ENCODE data around the gene PGBD5. TPM values are rescaled to one million over a fixed set of nuclear protein-coding genes. Genes with fewer than 3 reads are reported as not detected.

PGBD5 gene
- total RNA-seq, 3 donors from 2014 or later (not counting 1 experiment from before 2014, with no cell fraction given), result 0.02 to 0.90 TPM; not detected in 1

- no peaks in the 10 kb centered on the region for H3K9me3 Mint-ChIP-seq
- no peak overlapping the region for H3K4me3 Mint-ChIP-seq
- no peaks in the 10 kb centered on the region for H3K4me1 ChIP-seq (ENCODE audit: control insufficient read depth, insufficient read depth, low read length)
- no peaks in the 10 kb centered on the region for H3K36me3 Mint-ChIP-seq
- no peaks in the 10 kb centered on the region for H3K36me3 ChIP-seq (ENCODE audit: control insufficient read depth, insufficient read depth, low read length)
- H3K9me3 ChIP-seq (ENCODE audit: control insufficient read depth, insufficient read depth, low read length), result no peaks in the 10 kb centered on the region
- H3K27me3 Mint-ChIP-seq (ENCODE audit: low read depth in 2 of 2), result peaks cover 0 to 3% of the 10 kb centered on the region in 2 donors
- ATAC-seq, result no peak
- H3K27ac ChIP-seq (ENCODE audit: low read length), result no peak overlapping the region
- intact Hi-C loops (cut with micrococcal nuclease), result no loop called here
- no peak overlapping the region for H3K4me3 ChIP-seq (ENCODE audit: low read length)
- 89% methylated on average over 18 of the region's 18 CpGs for WGBS (ENCODE audit: insufficient coverage)
- no peak overlapping the region for H3K27ac Mint-ChIP-seq
- no peak for DNase-seq
- no peaks in the 10 kb centered on the region for H3K4me1 Mint-ChIP-seq
- H3K27me3 ChIP-seq (ENCODE audit: control insufficient read depth, insufficient read depth, low read length), result no peaks in the 10 kb centered on the region
- TF ChIP-seq, protein P1, sequence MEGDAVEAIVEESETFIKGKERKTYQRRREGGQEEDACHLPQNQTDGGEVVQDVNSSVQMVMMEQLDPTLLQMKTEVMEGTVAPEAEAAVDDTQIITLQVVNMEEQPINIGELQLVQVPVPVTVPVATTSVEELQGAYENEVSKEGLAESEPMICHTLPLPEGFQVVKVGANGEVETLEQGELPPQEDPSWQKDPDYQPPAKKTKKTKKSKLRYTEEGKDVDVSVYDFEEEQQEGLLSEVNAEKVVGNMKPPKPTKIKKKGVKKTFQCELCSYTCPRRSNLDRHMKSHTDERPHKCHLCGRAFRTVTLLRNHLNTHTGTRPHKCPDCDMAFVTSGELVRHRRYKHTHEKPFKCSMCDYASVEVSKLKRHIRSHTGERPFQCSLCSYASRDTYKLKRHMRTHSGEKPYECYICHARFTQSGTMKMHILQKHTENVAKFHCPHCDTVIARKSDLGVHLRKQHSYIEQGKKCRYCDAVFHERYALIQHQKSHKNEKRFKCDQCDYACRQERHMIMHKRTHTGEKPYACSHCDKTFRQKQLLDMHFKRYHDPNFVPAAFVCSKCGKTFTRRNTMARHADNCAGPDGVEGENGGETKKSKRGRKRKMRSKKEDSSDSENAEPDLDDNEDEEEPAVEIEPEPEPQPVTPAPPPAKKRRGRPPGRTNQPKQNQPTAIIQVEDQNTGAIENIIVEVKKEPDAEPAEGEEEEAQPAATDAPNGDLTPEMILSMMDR (IDR thresholded peaks at IDR 0.05), result no peak
These were observed 104.3 kb downstream of the PGBD5 start for GRCh38 chr1:230321741-230322420.

DNA sequence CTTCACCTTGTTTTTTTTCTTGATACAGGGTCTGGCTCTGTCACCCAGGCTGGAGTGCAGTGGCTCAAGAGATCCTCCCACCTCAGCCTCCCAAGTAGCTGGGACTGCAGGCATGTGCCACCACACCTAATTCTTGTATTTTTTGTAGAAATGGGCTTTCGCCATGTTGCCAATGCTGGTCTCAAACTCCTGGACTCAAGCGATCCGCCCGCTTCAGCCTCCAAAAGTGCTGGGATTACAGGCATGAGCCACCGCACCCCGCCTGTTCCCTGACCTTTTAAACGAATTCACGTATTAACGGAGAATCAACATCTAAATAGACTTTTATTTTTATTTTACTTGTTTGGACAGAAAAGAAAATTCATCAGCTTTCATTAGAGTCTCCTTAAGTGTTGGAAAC, 104.8 kb downstream of the PGBD5 start:
- H3K4me3 Mint-ChIP-seq, result no peak overlapping the region
- no peak for DNase-seq

GRCh38 chr1:230320804-230321203, 105.3 kb downstream of the PGBD5 start:
- no peaks in the 10 kb centered on the region for H3K4me1 ChIP-seq (ENCODE audit: control insufficient read depth, insufficient read depth, low read length)
- no peak overlapping the region for H3K4me3 Mint-ChIP-seq
- TF ChIP-seq, protein P1 (IDR thresholded peaks at IDR 0.05), result no peak
- H3K27me3 Mint-ChIP-seq (ENCODE audit: low read depth in 2 of 2), result peaks cover 0 to 3% of the 10 kb centered on the region in 2 donors
- no peaks in the 10 kb centered on the region for H3K36me3 Mint-ChIP-seq
- H3K4me1 Mint-ChIP-seq, result no peaks in the 10 kb centered on the region
- H3K36me3 ChIP-seq (ENCODE audit: control insufficient read depth, insufficient read depth, low read length), result no peaks in the 10 kb centered on the region
- H3K9me3 Mint-ChIP-seq, result no peaks in the 10 kb centered on the region
- intact Hi-C loops (cut with micrococcal nuclease), result no loop called here
- H3K9me3 ChIP-seq (ENCODE audit: control insufficient read depth, insufficient read depth, low read length), result no peaks in the 10 kb centered on the region
- H3K4me3 ChIP-seq (ENCODE audit: low read length), result no peak overlapping the region
- no peaks in the 10 kb centered on the region for H3K27me3 ChIP-seq (ENCODE audit: control insufficient read depth, insufficient read depth, low read length)
- H3K27ac ChIP-seq (ENCODE audit: low read length), result no peak overlapping the region
- WGBS (ENCODE audit: insufficient coverage), result 75% methylated on average over 3 of the region's 4 CpGs
- no peak overlapping the region for H3K27ac Mint-ChIP-seq
- DNase-seq (no peak), ATAC-seq (no peak)

More for the DNA sequence above, 104.8 kb downstream of the PGBD5 start:
- 96% methylated on average over 8 of the region's 9 CpGs for WGBS (ENCODE audit: insufficient coverage)
- Mint-ChIP-seq H3K36me3 (no peaks in the 10 kb centered on the region), H3K27me3 (ENCODE audit: low read depth in 2 of 2) (peaks cover 0 to 3% of the 10 kb centered on the region in 2 donors), H3K4me1 (no peaks in the 10 kb centered on the region), H3K27ac (no peak overlapping the region), H3K9me3 (no peaks in the 10 kb centered on the region)
- TF ChIP-seq, protein P1 (IDR thresholded peaks at IDR 0.05), result no peak
- ATAC-seq, result no peak
- Histone ChIP-seq H3K9me3 (ENCODE audit: control insufficient read depth, insufficient read depth, low read length) (no peaks in the 10 kb centered on the region), H3K27me3 (ENCODE audit: control insufficient read depth, insufficient read depth, low read length) (no peaks in the 10 kb centered on the region), H3K36me3 (ENCODE audit: control insufficient read depth, insufficient read depth, low read length) (no peaks in the 10 kb centered on the region), H3K4me3 (ENCODE audit: low read length) (no peak overlapping the region), H3K27ac (ENCODE audit: low read length) (no peak overlapping the region), H3K4me1 (ENCODE audit: control insufficient read depth, insufficient read depth, low read length) (no peaks in the 10 kb centered on the region)
- intact Hi-C loops (cut with micrococcal nuclease), result no loop called here
